Naive thymus-derived CD4-positive, alpha-beta T cell (primary cell): ENCODE data around the gene SUPT20H. TPM values are rescaled to one million over a fixed set of nuclear protein-coding genes. Genes with fewer than 3 reads are reported as not detected.

ENCODE experiments used
- ATAC-seq: fragments of 150-1000 bp; cut with Tn5 transposase; 2 replicates; pipeline ENCODE4 v1.10.0; 2021; ENCODE audit warnings: mild to moderate bottlenecking, moderate library complexity
- CTCF ChIA-PET: fragments of 350-600 bp; sonication (Branson Sonifier 250); formaldehyde crosslinking; loops from one replicate; lab custom pipeline; 2021; ENCODE audit warnings: antibody characterized with exemption; lab: Charles Lee
- POLR2A ChIA-PET: fragments of 350-600 bp; sonication (Branson Sonifier 250); formaldehyde crosslinking; loops from one replicate; lab custom pipeline; 2021; ENCODE audit warnings: antibody characterized with exemption, inconsistent platforms; lab: Charles Lee
- DNase-seq, 9 donors: peaks; one replicate each; pipeline versions ENCODE4 v3.0.0 to v3.0.0-alpha.2; 2020 to 2022; ENCODE audit warnings: mixed read lengths in 1 of 9
- H3K27ac ChIP-seq: one replicate; pipeline ENCODE4 v1.7.0; 2013; ENCODE audit warnings: mild to moderate bottlenecking, low read depth, low read length, moderate library complexity
- H3K27me3 ChIP-seq, 2 donors: one replicate each; pipeline ENCODE4 v1.7.0; 2013; ENCODE audit warnings: low read length in 2 of 2, mild to moderate bottlenecking in 2 of 2, moderate library complexity in 2 of 2; ENCODE audit not compliant: control insufficient read depth in 2 of 2, insufficient read depth in 2 of 2
- H3K36me3 ChIP-seq, 3 experiments: 1 replicate in 2 of 3; 2 replicates in 1 of 3; pipeline ENCODE4 v1.7.0; 2013; ENCODE audit warnings: low read length in 3 of 3, mild to moderate bottlenecking in 3 of 3, moderate library complexity in 1 of 3; ENCODE audit not compliant: insufficient read depth in 3 of 3, control insufficient read depth in 2 of 3
- H3K4me1 ChIP-seq, 2 donors: one replicate each; pipeline ENCODE4 v1.7.0; 2013; ENCODE audit warnings: low read length in 2 of 2, mild to moderate bottlenecking in 2 of 2, moderate library complexity in 1 of 2; ENCODE audit not compliant: control insufficient read depth in 2 of 2, insufficient read depth in 2 of 2
- H3K4me3 ChIP-seq: 2 replicates; pipeline ENCODE4 v1.7.0; 2013; ENCODE audit warnings: mild to moderate bottlenecking, low read length
- H3K9me3 ChIP-seq, 3 experiments: 1 replicate in 2 of 3; 2 replicates in 1 of 3; pipeline ENCODE4 v1.7.0; 2013; ENCODE audit warnings: low read length in 3 of 3; ENCODE audit not compliant: control insufficient read depth in 2 of 3
- H3K27ac Mint-ChIP-seq, 9 donors: one replicate each; pipeline ENCODE4 v1.8.0; 2020 to 2022; ENCODE audit warnings: mixed read lengths in 9 of 9, mild to moderate bottlenecking in 8 of 9, moderate library complexity in 5 of 9, inconsistent platforms in 2 of 9
- H3K27me3 Mint-ChIP-seq, 5 donors: one replicate each; pipeline ENCODE4 v1.8.0; 2021 to 2022; ENCODE audit warnings: mixed read lengths in 5 of 5, mild to moderate bottlenecking in 1 of 5
- H3K36me3 Mint-ChIP-seq, 5 donors: one replicate each; pipeline ENCODE4 v1.8.0; 2020 to 2022; ENCODE audit warnings: mixed read lengths in 5 of 5, mild to moderate bottlenecking in 3 of 5, inconsistent platforms in 1 of 5
- H3K4me1 Mint-ChIP-seq, 7 donors: one replicate each; pipeline ENCODE4 v1.8.0; 2020 to 2022; ENCODE audit warnings: mixed read lengths in 7 of 7, mild to moderate bottlenecking in 3 of 7, inconsistent platforms in 1 of 7
- H3K4me3 Mint-ChIP-seq, 10 donors: one replicate each; pipeline ENCODE4 v1.8.0; 2020 to 2022; ENCODE audit warnings: mild to moderate bottlenecking in 10 of 10, mixed read lengths in 10 of 10, moderate library complexity in 6 of 10, inconsistent platforms in 2 of 10
- H3K9me3 Mint-ChIP-seq, 11 donors: one replicate each; pipeline ENCODE4 v1.8.0; 2020 to 2022; ENCODE audit warnings: mixed read lengths in 11 of 11, mild to moderate bottlenecking in 4 of 11, inconsistent platforms in 1 of 11, moderate library complexity in 1 of 11
- intact Hi-C, 2 donors: fragments of 100-400 bp; cut with micrococcal nuclease; formaldehyde crosslinking; loops; one replicate each; pipeline ENCODE4 v1.15.1; 2023
- polyA plus RNA-seq, 2 donors: library from polyadenylated mRNA; unstranded; fragments of 300-500 nt; fragmentation: Illumina TruSeq; gene quantifications; one replicate each; pipeline ENCODE4 v1.2.3, GENCODE V29; 2021
- total RNA-seq, 6 experiments: library from RNA in 5 of 6; stranded (reverse) in 5 of 6; gene quantifications; 1 replicate in 5 of 6; 2 replicates in 1 of 6; pipeline ENCODE4 v1.2.3 and lab custom pipeline; 2021 to 2026

SUPT20H gene
- total RNA-seq (100 to 1,000 TPM in 1 of 5 experiments, 10 to 100 TPM in 4; 70.5 to 106 (median 86.1) TPM), polyA plus RNA-seq (10 to 100 TPM; 63.0 to 75.8 TPM), total RNA-seq (lab: John Stamatoyannopoulos, UW) (84.5 reads per million, percentile 81 among the genes with 10 or more reads in this experiment)

DNA sequence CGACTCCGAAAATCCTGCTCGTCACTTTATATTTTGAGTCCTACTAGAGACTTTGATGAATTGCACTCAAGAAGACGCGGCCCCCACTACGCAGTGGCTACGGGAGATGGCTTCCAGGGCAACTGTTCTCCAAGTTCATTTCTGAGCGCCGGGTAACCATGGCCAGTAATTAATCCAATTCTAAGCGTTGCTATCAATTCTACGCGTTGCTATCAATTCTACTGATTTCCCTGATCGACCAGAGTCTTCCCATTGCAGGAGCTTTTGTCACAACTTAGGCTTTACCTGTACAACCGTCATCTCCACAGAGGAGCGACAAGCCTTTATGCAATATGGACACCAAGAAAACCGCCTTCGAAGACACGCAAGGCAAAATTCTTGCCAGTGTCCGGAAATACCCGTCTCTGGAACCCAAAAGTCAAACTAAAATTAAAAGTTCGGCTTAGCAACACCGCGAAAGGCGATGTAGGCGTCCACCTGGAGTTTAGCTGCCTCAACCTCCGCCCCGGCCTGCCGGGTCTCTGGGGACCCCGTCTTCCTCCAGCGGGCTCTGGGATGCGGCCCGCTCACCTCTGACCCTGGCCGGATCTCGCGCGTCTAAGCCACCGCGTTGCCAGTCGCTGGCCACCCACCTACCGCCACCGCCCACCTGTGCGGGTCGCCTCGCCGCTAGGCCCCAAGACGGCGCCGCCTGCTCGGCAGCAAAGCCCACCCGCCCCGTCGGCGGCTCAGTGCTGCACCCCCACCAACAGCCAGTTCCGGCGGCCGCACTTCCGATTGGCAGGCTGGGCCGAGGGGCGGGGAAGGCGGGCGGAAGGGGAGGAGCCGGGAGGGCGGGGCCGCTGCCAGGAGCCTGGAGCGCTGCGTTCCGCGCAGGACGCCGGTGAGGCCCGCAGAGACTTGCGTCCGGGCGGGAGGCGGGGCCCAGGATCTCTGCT, at the start of gene SUPT20H:
Gene SUPT20H, minus strand, starts transcription at position 779 of the 938 bp plus-strand sequence. CDS start 8,198 bp downstream, outside the sequence.
- Histone ChIP-seq H3K4me1 (peaks cover 13 to 15% of the 10 kb centered on the region in 2 donors), H3K27me3 (no peaks in the 10 kb centered on the region), H3K4me3 (peak within 1 kb of the TSS; percentile 77), H3K36me3 (no peaks in the 10 kb centered on the region), H3K27ac (peak within 1 kb of the TSS; percentile 93), H3K9me3 (no peaks in the 10 kb centered on the region)
- Mint-ChIP-seq H3K36me3 (peaks cover 4 to 22% (median 6%) of the 10 kb centered on the region in 5 donors), H3K4me1 (peaks cover 13 to 59% (median 50%) of the 10 kb centered on the region in 7 donors), H3K27ac (peak within 1 kb of the TSS; percentile 93 to 99 (median 98)), H3K27me3 (peaks cover 0 to 10% (median 0%) of the 10 kb centered on the region in 5 donors), H3K4me3 (peak within 1 kb of the TSS; percentile 87 to 99 (median 94)), H3K9me3 (peaks cover 0 to 2% (median 0%) of the 10 kb centered on the region in 11 donors)
- CTCF ChIA-PET: no interaction called here
- peak; percentile 98 for ATAC-seq
- POLR2A ChIA-PET: interaction anchor here (0.6 to 5.6 kb wide), 5 partner anchors 19 to 1979 kb away, joined by 3 to 72 read pairs (median 3); partner anchors contain the start of genes ALG5, EXOSC8, NHLRC3 and PROSER1
- peak; percentile 85 to 94 (median 91) for DNase-seq
- intact Hi-C loops: loop anchor here (1.0 to 5.0 kb wide), 7 partner anchors 16 to 1979 kb away; partner anchors contain the start of genes ALG5 (in 2 of the 2), NHLRC3 (in 2 of the 2), PROSER1 (in 2 of the 2) and RFXAP (in 2 of the 2)

DNA sequence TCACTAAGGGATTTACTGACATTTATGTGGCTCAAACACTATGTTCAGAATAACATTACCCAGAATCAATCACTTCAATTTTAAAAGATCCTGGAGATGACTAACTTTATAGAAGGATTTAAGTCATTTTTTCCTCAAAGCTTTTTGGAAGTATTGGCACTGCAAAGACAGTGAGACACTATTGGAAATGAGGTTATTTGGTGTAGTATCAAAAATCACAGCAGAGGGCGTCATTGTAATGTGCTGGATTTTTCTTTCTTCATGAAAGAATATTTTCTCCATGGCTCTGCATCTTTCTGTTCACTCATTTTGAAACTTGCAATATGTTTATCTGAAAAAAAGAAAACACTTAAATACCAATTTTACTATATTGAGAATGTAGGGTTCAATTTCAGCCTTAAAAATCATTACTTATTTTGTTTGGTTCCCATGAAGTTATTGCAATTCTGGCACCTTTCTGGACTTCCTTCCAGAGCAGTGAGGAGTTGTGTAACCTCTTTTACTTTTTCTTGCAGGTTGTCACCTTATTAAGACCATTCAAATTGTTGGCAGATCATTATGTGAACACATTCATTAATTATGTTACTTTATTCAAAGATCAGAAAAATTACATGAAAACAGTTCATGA, 49.7 kb upstream of the SUPT20H start:
- no peaks in the 10 kb centered on the region for H3K4me1 Mint-ChIP-seq
- no peaks in the 10 kb centered on the region for H3K36me3 ChIP-seq
- H3K9me3 Mint-ChIP-seq: no peaks in the 10 kb centered on the region
- no peaks in the 10 kb centered on the region for H3K36me3 Mint-ChIP-seq
- ATAC-seq: no peak
- no peak overlapping the region for H3K27ac Mint-ChIP-seq
- intact Hi-C loops: no loop called here
- H3K4me3 ChIP-seq: no peak overlapping the region
- ChIA-PET CTCF (no interaction called here), POLR2A (no interaction called here)
- H3K9me3 ChIP-seq: no peaks in the 10 kb centered on the region
- H3K27me3 Mint-ChIP-seq: peaks cover 5 to 18% (median 13%) of the 10 kb centered on the region in 5 donors
- H3K27me3 ChIP-seq: no peaks in the 10 kb centered on the region
- H3K27ac ChIP-seq: no peak overlapping the region
- H3K4me3 Mint-ChIP-seq: no peak overlapping the region
- H3K4me1 ChIP-seq: no peaks in the 10 kb centered on the region
- no peak for DNase-seq

DNA sequence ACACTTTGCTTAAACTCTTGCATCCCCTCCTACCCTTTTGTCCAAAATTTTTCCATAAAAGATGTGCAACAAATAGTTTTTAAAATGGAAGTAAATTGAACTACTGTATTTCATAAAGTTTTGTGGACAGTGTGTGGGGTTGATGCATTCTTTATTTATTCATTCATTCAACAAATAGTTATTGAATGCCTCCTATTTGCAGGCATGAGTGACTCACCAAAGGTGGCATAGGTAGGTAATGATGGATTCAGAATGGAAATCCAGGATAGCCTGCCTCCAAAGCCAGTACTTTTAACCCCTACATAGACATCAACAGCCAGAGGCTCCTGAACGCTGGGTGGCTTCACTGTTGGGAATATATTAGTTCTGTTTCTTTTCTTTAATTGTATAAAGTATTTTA, 48.4 kb upstream of the SUPT20H start:
- Histone ChIP-seq H3K27me3 (no peaks in the 10 kb centered on the region), H3K4me1 (no peaks in the 10 kb centered on the region), H3K4me3 (no peak overlapping the region), H3K27ac (no peak overlapping the region), H3K9me3 (no peaks in the 10 kb centered on the region), H3K36me3 (no peaks in the 10 kb centered on the region)
- Mint-ChIP-seq H3K36me3 (no peaks in the 10 kb centered on the region), H3K4me3 (no peak overlapping the region), H3K27ac (no peak overlapping the region), H3K9me3 (no peaks in the 10 kb centered on the region), H3K4me1 (no peaks in the 10 kb centered on the region), H3K27me3 (peaks cover 4 to 23% (median 15%) of the 10 kb centered on the region in 5 donors)
- DNase-seq: no peak
- ChIA-PET CTCF (interaction anchor here (0.7 kb wide), 1 partner anchor 707 kb away, joined by 3 read pairs; no protein-coding TSS in a partner anchor), POLR2A (no interaction called here)
- no peak for ATAC-seq
- intact Hi-C loops: no loop called here

DNA sequence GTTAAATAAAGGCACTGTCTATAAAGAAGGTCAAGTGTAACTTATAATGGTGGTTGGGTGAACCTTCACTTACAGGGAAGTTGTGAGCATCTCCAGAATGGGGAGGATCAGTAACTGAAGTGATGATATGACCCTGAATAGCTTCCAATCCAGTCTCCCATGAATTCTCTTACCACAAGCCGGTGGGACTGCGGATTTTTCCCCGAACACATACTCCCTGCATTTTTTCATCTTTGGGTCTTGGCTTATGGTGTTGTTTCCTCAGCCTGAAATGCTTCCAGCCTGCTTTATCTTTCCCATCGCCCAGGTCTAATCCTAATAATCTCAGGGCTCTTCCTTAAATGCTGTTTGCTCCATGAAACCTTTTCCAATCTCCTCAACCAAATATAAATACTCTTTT, 48.0 kb upstream of the SUPT20H start:
- Mint-ChIP-seq H3K4me1 (no peaks in the 10 kb centered on the region), H3K27me3 (peaks cover 4 to 23% (median 12%) of the 10 kb centered on the region in 5 donors), H3K9me3 (no peaks in the 10 kb centered on the region), H3K36me3 (no peaks in the 10 kb centered on the region), H3K4me3 (no peak overlapping the region), H3K27ac (no peak overlapping the region)
- H3K4me1 ChIP-seq: no peaks in the 10 kb centered on the region
- no peaks in the 10 kb centered on the region for H3K36me3 ChIP-seq
- no peaks in the 10 kb centered on the region for H3K27me3 ChIP-seq
- no peaks in the 10 kb centered on the region for H3K9me3 ChIP-seq
- DNase-seq (no peak), ATAC-seq (no peak)
- ChIA-PET POLR2A (no interaction called here), CTCF (interaction anchor here (0.7 kb wide), 1 partner anchor 706 kb away, joined by 3 read pairs; no protein-coding TSS in a partner anchor)
- no peak overlapping the region for H3K4me3 ChIP-seq
- intact Hi-C loops: no loop called here
- no peak overlapping the region for H3K27ac ChIP-seq

DNA sequence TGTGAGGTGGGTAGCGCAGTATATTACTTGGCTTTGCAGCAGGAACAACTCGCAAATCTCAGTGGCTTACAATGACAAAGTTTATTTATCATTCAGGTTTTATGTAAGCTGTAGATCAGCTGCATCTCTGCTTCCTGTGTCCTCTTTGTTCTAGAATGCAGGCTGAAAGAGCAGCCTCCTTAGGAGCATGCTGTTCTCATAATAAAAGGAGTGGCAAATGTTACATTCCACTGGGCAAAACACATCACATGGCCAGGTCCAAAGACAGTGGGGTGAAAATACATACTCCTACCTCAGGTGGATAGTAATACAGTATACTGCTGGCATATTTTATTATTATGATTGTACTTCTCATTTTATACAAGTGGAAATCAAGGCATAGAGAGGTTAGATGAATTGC, 47.2 kb upstream of the SUPT20H start:
- ChIA-PET CTCF (no interaction called here), POLR2A (no interaction called here)
- H3K9me3 Mint-ChIP-seq: no peaks in the 10 kb centered on the region
- Histone ChIP-seq H3K4me1 (no peaks in the 10 kb centered on the region), H3K27me3 (no peaks in the 10 kb centered on the region), H3K9me3 (no peaks in the 10 kb centered on the region), H3K36me3 (no peaks in the 10 kb centered on the region), H3K4me3 (no peak overlapping the region), H3K27ac (no peak overlapping the region)
- DNase-seq (no peak), ATAC-seq (no peak)
- peaks cover 4 to 24% (median 14%) of the 10 kb centered on the region in 5 donors for H3K27me3 Mint-ChIP-seq
- H3K27ac Mint-ChIP-seq: peak overlapping the region in 1 of 9 donors; percentile 20
- no peaks in the 10 kb centered on the region for H3K36me3 Mint-ChIP-seq
- no peaks in the 10 kb centered on the region for H3K4me1 Mint-ChIP-seq
- intact Hi-C loops: no loop called here
- H3K4me3 Mint-ChIP-seq: no peak overlapping the region

- CTCF ChIA-PET: no interaction called here
- Histone ChIP-seq H3K27ac (no peak within 1 kb of the TSS), H3K4me1 (no peaks in the 10 kb centered on the region), H3K4me3 (no peak within 1 kb of the TSS), H3K9me3 (no peaks in the 10 kb centered on the region), H3K36me3 (no peaks in the 10 kb centered on the region), H3K27me3 (no peaks in the 10 kb centered on the region)
- Mint-ChIP-seq H3K36me3 (no peaks in the 10 kb centered on the region), H3K4me1 (no peaks in the 10 kb centered on the region), H3K27me3 (peaks cover 10 to 28% (median 17%) of the 10 kb centered on the region in 5 donors), H3K27ac (no peak within 1 kb of the TSS), H3K4me3 (no peak within 1 kb of the TSS), H3K9me3 (no peaks in the 10 kb centered on the region)
- intact Hi-C loops: no loop called here
- DNase-seq (no peak), ATAC-seq (no peak)
- POLR2A ChIA-PET: no interaction called here
Measured at GRCh38 chr13:37105251-37105714, 45.8 kb upstream of the SUPT20H start, which contains the start of gene CSNK1A1L. Gene CSNK1A1L, minus strand, starts transcription at chr13:37105664. Its CDS starts 408 bp downstream, at chr13:37105256.
